HUES48 (cell line): Measurements from ENCODE around the gene SMTN.

ENCODE experiments used
- H3K27ac ChIP-seq: one replicate; pipeline ENCODE4 v1.7.0; 2013; ENCODE audit warnings: low read depth, low read length, inconsistent platforms
- H3K27me3 ChIP-seq: 2 replicates; pipeline ENCODE4 v1.6.1; 2013; ENCODE audit warnings: mild to moderate bottlenecking, low read length; ENCODE audit not compliant: control insufficient read depth, insufficient read depth
- H3K36me3 ChIP-seq: 2 replicates; pipeline ENCODE4 v1.6.1; 2013; ENCODE audit warnings: low read length; ENCODE audit not compliant: control insufficient read depth, insufficient read depth
- H3K4me1 ChIP-seq: 2 replicates; pipeline ENCODE4 v1.6.1; 2013; ENCODE audit warnings: mild to moderate bottlenecking, low read length; ENCODE audit not compliant: control insufficient read depth, insufficient read depth
- H3K4me3 ChIP-seq: 2 replicates; pipeline ENCODE4 v1.5.1; 2013; ENCODE audit warnings: mild to moderate bottlenecking, low read depth, low read length
- H3K9ac ChIP-seq: 2 replicates; pipeline ENCODE4 v1.6.1; 2013; ENCODE audit warnings: mild to moderate bottlenecking, low read depth, low read length, moderate library complexity
- H3K9me3 ChIP-seq: 2 replicates; pipeline ENCODE4 v1.6.1; 2013; ENCODE audit warnings: low read length; ENCODE audit not compliant: control insufficient read depth, insufficient read depth

SMTN gene

GRCh38 chr22:31135706-31136105 is 54.6 kb downstream of the SMTN start:
- Histone ChIP-seq H3K27me3 (no peaks in the 10 kb centered on the region), H3K36me3 (peaks cover 40% of the 10 kb centered on the region), H3K4me1 (peaks cover 13% of the 10 kb centered on the region; the same call in 1 of the 2 replicates), H3K9ac (no peak overlapping the region), H3K4me3 (no peak overlapping the region), H3K9me3 (no peaks in the 10 kb centered on the region), H3K27ac (no peak overlapping the region)

DNA sequence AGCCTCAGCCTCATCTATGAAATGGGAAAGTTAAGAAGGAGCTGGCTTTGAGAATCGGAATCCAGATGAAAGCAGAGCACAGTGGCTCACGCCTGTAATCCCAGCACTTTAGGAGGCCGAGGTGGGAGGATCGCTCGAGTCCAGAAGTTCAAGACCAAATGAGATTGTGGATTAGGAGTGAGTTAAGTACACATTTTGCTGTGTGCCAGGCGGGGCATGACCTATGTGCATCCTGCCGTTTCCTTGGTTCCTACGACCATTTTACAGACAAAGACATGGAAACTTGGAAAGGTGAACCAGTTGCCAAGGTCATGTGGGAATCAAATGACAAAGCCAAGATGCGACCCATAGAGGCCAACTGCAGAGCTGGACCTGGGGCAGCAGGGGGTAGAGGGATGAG is 55.0 kb downstream of the SMTN start:
- Histone ChIP-seq H3K9ac (no peak overlapping the region), H3K36me3 (peaks cover 40% of the 10 kb centered on the region), H3K27ac (no peak overlapping the region), H3K9me3 (no peaks in the 10 kb centered on the region), H3K4me3 (no peak overlapping the region), H3K4me1 (peaks cover 17% of the 10 kb centered on the region; the same call in 1 of the 2 replicates), H3K27me3 (no peaks in the 10 kb centered on the region)

GRCh38 chr22:31136711-31137110 is 55.6 kb downstream of the SMTN start:
- H3K4me1 ChIP-seq, result peaks cover 17% of the 10 kb centered on the region; the same call in 1 of the 2 replicates
- H3K4me3 ChIP-seq, result no peak overlapping the region
- peaks cover 40% of the 10 kb centered on the region for H3K36me3 ChIP-seq
- H3K9ac ChIP-seq, result no peak overlapping the region
- H3K27me3 ChIP-seq, result no peaks in the 10 kb centered on the region
- no peak overlapping the region for H3K27ac ChIP-seq
- H3K9me3 ChIP-seq, result no peaks in the 10 kb centered on the region

DNA sequence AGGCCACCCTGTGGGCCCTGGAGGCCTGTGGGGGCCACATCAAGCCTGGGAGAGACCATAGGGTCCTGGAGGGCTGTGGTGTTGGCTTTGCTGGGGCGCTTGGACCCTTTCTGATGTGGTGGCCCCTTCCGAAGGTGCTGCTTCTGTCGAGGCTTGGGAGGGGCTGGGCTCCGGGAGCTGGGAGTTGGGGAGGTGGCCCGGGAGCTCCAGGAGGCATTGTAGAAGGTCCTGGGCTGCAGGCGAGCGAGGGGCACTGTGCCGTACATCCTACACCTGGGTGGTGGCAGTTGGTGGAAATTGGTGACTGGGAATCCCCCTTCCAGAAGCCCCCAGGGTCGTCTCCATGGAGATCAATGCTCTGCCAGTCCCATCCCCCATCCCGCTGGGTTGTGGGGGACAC is 56.6 kb downstream of the SMTN start:
- Histone ChIP-seq H3K9ac (no peak overlapping the region), H3K27me3 (no peaks in the 10 kb centered on the region), H3K36me3 (peaks cover 40% of the 10 kb centered on the region), H3K4me3 (no peak overlapping the region), H3K27ac (no peak overlapping the region), H3K4me1 (peaks cover 17% of the 10 kb centered on the region; the same call in 1 of the 2 replicates), H3K9me3 (no peaks in the 10 kb centered on the region)

DNA sequence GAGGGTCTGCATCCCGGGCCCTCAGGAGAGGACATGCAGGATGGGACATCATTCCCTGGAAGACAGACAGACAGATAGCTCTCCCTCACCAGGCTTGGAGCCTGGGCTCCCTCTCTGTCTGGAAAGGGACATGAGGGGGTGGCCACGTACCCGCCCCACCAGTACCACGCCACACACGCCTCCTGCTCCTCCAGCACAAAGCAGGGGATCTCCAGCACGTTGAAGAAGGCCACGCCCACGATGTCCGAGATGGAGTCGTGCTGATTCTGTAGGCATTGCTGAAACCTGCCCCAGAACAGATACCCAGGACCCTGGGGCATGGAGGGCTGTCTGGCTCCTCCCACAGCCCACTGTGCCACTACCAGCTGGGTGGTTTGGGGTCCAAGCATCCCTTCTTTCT is 57.0 kb downstream of the SMTN start:
- no peak overlapping the region for H3K27ac ChIP-seq
- no peaks in the 10 kb centered on the region for H3K27me3 ChIP-seq
- H3K9ac ChIP-seq, result no peak overlapping the region
- no peak overlapping the region for H3K4me3 ChIP-seq
- peaks cover 17% of the 10 kb centered on the region; the same call in 1 of the 2 replicates for H3K4me1 ChIP-seq
- H3K9me3 ChIP-seq, result no peaks in the 10 kb centered on the region
- peaks cover 38% of the 10 kb centered on the region for H3K36me3 ChIP-seq

GRCh38 chr22:31139066-31139465 is 57.9 kb downstream of the SMTN start:
- H3K27ac ChIP-seq, result no peak overlapping the region
- no peak overlapping the region for H3K9ac ChIP-seq
- H3K36me3 ChIP-seq, result peaks cover 30% of the 10 kb centered on the region
- H3K9me3 ChIP-seq, result no peaks in the 10 kb centered on the region
- H3K4me3 ChIP-seq, result peak overlapping the region; percentile 55; the same call in 1 of the 2 replicates
- H3K27me3 ChIP-seq, result no peaks in the 10 kb centered on the region
- peaks cover 17% of the 10 kb centered on the region; the same call in 1 of the 2 replicates for H3K4me1 ChIP-seq

DNA sequence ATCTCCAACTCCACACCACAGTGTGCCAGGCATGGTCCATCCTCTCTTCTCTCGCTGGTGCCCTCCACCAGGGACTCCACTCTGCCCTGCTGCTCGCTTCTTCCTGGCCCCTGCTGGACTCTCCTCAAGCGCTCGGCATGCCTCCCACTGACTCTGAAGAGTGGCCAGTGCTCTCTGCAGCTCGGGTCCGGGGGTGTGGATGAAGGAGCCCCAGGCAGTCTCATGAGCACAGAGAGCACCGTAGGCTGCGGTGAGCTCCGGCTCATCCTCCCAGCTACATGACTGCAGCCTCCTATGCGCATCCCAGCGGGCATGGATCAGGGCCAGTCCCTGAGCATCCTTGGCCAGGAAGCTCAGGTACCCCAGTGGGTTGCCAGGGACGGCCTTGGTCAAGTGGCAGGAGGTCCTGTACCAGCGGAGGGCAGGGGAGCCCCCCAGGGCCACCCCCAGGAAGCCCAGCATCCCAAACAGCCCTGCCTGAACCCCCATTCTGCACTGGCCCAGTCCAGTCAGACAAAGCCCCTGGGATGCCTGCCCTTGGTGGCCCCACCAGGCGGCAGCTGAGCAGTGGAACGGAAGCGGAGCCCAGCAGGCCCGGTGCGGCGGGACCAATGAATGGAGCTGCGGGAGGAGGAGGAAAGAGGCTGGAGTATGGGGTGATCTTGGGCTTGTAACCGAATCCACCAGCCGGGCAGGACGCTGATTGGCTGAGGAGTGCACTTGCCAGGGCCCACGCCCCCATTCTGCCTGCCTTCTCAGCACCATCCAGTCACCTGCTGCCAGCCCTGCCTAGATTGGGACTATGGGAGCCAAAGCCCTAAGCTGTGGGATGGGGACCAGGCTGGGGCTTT is 59.0 kb downstream of the SMTN start, which contains the start of gene PLA2G3:
PLA2G3 (minus strand) TSS at position 643 of the 851 bp plus-strand sequence; CDS start at position 489, 154 bp downstream.
- peak within 1 kb of the TSS; percentile 69 for H3K27ac ChIP-seq
- no peak within 1 kb of the TSS for H3K9ac ChIP-seq
- H3K4me3 ChIP-seq, result peak within 1 kb of the TSS; percentile 55
- peaks cover 23% of the 10 kb centered on the region for H3K36me3 ChIP-seq
- peaks cover 17% of the 10 kb centered on the region; the same call in 1 of the 2 replicates for H3K4me1 ChIP-seq
- H3K27me3 ChIP-seq, result no peaks in the 10 kb centered on the region
- H3K9me3 ChIP-seq, result no peaks in the 10 kb centered on the region

DNA sequence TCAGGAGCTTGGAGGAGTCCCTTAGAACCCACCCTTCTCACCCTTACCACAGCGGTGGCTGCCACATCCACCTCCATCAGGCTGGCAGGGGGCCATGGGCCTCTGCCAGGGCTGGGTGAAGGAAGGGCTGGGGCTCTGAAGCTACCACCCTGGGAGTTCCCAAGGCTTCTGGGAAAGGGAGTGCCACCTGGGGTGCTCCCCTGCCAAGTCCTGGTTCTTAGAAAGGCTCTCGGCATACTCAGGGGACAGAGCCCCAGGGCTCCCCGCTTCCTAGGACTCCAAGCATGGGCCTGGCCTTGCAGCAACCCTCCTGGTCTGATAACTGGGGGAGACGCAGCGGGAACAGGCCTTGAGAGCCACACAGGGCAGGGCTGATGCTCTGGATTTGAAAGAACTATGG is 59.6 kb downstream of the SMTN start:
- Histone ChIP-seq H3K4me1 (peaks cover 17% of the 10 kb centered on the region; the same call in 1 of the 2 replicates), H3K27ac (peak overlapping the region; percentile 47), H3K4me3 (no peak overlapping the region), H3K36me3 (peaks cover 16% of the 10 kb centered on the region), H3K9me3 (no peaks in the 10 kb centered on the region), H3K9ac (no peak overlapping the region), H3K27me3 (no peaks in the 10 kb centered on the region)

DNA sequence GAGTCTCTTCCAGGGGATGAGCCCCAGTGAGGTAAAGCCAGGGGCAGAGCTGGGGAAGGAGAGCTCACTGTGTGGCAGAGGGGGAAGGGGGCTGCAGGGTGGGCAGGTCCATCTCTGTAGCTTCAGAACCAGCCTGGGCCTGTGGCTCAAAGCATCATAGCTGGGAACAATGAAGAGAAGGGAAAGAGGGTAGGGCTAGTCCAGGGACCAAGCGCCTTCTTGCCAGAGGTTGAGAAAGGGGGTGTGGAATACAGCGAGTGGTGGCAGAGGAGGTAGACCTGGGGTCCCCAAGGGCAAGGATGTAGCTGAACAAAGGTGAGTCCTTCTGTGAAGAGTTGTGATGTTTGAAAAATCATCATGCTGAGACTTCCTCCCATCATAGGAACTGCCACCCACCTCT is 60.4 kb downstream of the SMTN start:
- H3K9me3 ChIP-seq, result no peaks in the 10 kb centered on the region
- H3K4me3 ChIP-seq, result no peak overlapping the region

DNA sequence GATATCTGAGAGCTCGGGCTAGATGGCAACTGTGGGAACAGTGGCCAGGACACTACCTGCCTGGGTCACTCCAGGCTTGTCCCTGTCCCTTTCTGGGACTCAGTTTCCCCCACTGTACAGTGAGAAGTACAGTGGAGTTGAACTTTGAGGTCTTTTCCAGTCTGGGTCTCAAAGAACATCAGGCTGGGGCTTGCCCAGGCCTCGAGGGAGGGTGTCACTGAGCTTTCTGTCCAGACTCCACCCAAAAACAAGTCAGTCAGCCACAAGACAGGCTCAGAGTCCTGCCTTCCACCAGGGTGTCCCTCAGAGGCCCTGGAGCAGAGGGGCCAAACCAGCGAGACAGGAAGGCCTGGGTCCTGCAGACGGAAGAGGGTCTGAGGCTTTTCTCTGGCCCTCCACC is 61.2 kb downstream of the SMTN start:
- H3K4me3 ChIP-seq, result no peak overlapping the region

More for the DNA sequence above, 60.4 kb downstream of the SMTN start:
- H3K27me3 ChIP-seq, result no peaks in the 10 kb centered on the region
- peaks cover 17% of the 10 kb centered on the region; the same call in 1 of the 2 replicates for H3K4me1 ChIP-seq
- H3K27ac ChIP-seq, result no peak overlapping the region
- H3K36me3 ChIP-seq, result peaks cover 9% of the 10 kb centered on the region
- H3K9ac ChIP-seq, result no peak overlapping the region

GRCh38 chr22:31143038-31143437 is 61.9 kb downstream of the SMTN start:
- no peaks in the 10 kb centered on the region for H3K27me3 ChIP-seq
- no peak overlapping the region for H3K27ac ChIP-seq

More for the DNA sequence above, 61.2 kb downstream of the SMTN start:
- Histone ChIP-seq H3K4me1 (peaks cover 17% of the 10 kb centered on the region; the same call in 1 of the 2 replicates), H3K27me3 (no peaks in the 10 kb centered on the region), H3K36me3 (peaks cover 4% of the 10 kb centered on the region), H3K9ac (no peak overlapping the region), H3K9me3 (peaks cover 6% of the 10 kb centered on the region), H3K27ac (no peak overlapping the region)

More at GRCh38 chr22:31143038-31143437, 61.9 kb downstream of the SMTN start:
- peaks cover 17% of the 10 kb centered on the region; the same call in 1 of the 2 replicates for H3K4me1 ChIP-seq
- no peak overlapping the region for H3K4me3 ChIP-seq
- no peak overlapping the region for H3K9ac ChIP-seq
- H3K9me3 ChIP-seq, result peaks cover 11% of the 10 kb centered on the region
- peaks cover 3% of the 10 kb centered on the region; the same call in 1 of the 2 replicates for H3K36me3 ChIP-seq
